Ishikawa (cell line): Measurements from ENCODE around the gene ADGRG7.

Experiments
- CEBPB ChIP-seq: IDR thresholded peaks from 2 replicates; pipeline ENCODE4 v1.6.1; 2012
- CREB1 ChIP-seq: IDR thresholded peaks from 2 replicates; pipeline ENCODE4 v1.6.1; 2012; ENCODE audit warnings: low read depth
- EGR1 ChIP-seq: IDR thresholded peaks from 2 replicates; pipeline ENCODE4 v1.6.1; 2012
- EP300 ChIP-seq: IDR thresholded peaks from 2 replicates; pipeline ENCODE4 v1.6.1; 2012; ENCODE audit warnings: borderline replicate concordance
- FOXM1 ChIP-seq: IDR thresholded peaks from 2 replicates; pipeline ENCODE4 v1.6.1; 2012; ENCODE audit warnings: low read depth, borderline replicate concordance
- MAX ChIP-seq: IDR thresholded peaks from 2 replicates; pipeline ENCODE4 v1.6.1; 2012
- NFIC ChIP-seq: IDR thresholded peaks from 2 replicates; pipeline ENCODE4 v1.6.1; 2012
- RAD21 ChIP-seq: IDR thresholded peaks from 2 replicates; pipeline ENCODE4 v1.6.1; 2012; ENCODE audit warnings: low read depth
- REST ChIP-seq: IDR thresholded peaks from 2 replicates; pipeline ENCODE4 v1.6.1; 2012; ENCODE audit warnings: low read depth, mild to moderate bottlenecking
- TAF1 ChIP-seq: IDR thresholded peaks from 2 replicates; pipeline ENCODE4 v1.6.1; 2012; ENCODE audit warnings: low read depth, mild to moderate bottlenecking
- TCF12 ChIP-seq: IDR thresholded peaks from 2 replicates; pipeline ENCODE4 v1.6.1; 2012; ENCODE audit warnings: low read depth
- TEAD4 ChIP-seq: IDR thresholded peaks from 2 replicates; pipeline ENCODE4 v1.6.1; 2012
- USF1 ChIP-seq: IDR thresholded peaks from 2 replicates; pipeline ENCODE4 v1.6.1; 2012
- YY1 ChIP-seq: IDR thresholded peaks from 2 replicates; pipeline ENCODE4 v1.6.1; 2012; ENCODE audit warnings: low read depth
- ZBTB7A ChIP-seq: IDR thresholded peaks from 2 replicates; pipeline ENCODE4 v1.6.1; 2012; ENCODE audit warnings: low read depth

ADGRG7 gene

GRCh38 chr3:100726706-100727105 is 117.3 kb downstream of the ADGRG7 start:
- TF ChIP-seq EGR1 (no peak), TAF1 (no peak), FOXM1 (no peak), MAX (no peak), USF1 (no peak), CREB1 (no peak), RAD21 (no peak), REST (no peak), TEAD4 (no peak), CEBPB (no peak)

- TF ChIP-seq NFIC: no peak
- no peak for TF ChIP-seq TCF12
- TF ChIP-seq TAF1: no peak
- no peak for TF ChIP-seq ZBTB7A
- TF ChIP-seq USF1: no peak
- TF ChIP-seq EP300: no peak
- TF ChIP-seq YY1: no peak
- TF ChIP-seq REST: no peak
Measured at GRCh38 chr3:100730524-100730923, 121.1 kb downstream of the ADGRG7 start.

GRCh38 chr3:100732435-100732834 is 123.0 kb downstream of the ADGRG7 start:
- TF ChIP-seq EP300: no peak
- no peak for TF ChIP-seq REST
- TF ChIP-seq TEAD4: no peak
- TF ChIP-seq USF1: no peak
- no peak for TF ChIP-seq TAF1
- TF ChIP-seq CEBPB: no peak
- no peak for TF ChIP-seq MAX

- no peak for TF ChIP-seq RAD21
- no peak for TF ChIP-seq FOXM1
- no peak for TF ChIP-seq TCF12
- no peak for TF ChIP-seq YY1
- no peak for TF ChIP-seq USF1
- TF ChIP-seq TAF1: no peak
- TF ChIP-seq ZBTB7A: no peak
- no peak for TF ChIP-seq CREB1
- no peak for TF ChIP-seq EGR1
- no peak for TF ChIP-seq CEBPB
- TF ChIP-seq NFIC: no peak
- no peak for TF ChIP-seq EP300
- TF ChIP-seq MAX: no peak
- no peak for TF ChIP-seq TEAD4
- TF ChIP-seq REST: no peak
Measured at GRCh38 chr3:100737334-100737733, 127.9 kb downstream of the ADGRG7 start.
